ENCODE results near the gene ANP32B.

The ANP32B gene

DNA sequence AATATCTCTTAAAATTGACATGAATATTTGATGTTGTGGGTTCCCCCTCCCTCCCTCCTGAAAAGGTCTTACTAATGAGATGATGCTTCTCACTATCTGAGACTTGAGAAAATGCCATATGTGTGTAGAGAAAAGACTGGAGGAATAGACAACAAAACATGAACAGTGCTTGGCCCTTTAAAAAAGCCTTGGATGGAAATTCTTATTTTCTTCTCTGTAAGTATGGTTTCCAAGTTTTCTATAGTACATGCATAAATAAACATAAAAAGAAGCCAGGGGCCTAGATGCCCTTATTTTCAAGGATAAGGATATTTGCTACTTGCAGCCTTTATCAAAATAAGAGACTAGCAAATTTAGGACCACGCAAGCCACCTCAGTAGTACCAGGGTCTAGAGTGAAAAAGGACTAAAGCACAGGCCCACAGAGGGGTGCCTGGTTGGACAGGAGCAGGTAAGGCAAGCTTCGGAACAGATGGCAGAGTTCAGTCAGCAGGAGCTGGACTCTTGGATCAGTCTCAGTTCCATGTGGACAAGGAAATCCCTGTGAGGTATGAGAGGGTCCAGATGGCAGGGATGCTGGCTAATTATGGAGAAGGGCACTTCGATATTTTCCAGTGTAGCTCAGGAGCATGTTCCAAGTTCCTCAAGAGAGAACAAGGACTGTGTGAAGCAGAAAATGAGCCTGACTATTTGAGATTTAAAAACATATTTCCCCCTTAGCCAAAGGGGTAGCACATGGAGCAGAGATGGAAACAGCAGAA lies 4.6 kb upstream of the ANP32B start:
- Histone ChIP-seq H3K27ac (no peak overlapping the region), H3K4me3 (no peak overlapping the region)
- TF ChIP-seq, protein P1, sequence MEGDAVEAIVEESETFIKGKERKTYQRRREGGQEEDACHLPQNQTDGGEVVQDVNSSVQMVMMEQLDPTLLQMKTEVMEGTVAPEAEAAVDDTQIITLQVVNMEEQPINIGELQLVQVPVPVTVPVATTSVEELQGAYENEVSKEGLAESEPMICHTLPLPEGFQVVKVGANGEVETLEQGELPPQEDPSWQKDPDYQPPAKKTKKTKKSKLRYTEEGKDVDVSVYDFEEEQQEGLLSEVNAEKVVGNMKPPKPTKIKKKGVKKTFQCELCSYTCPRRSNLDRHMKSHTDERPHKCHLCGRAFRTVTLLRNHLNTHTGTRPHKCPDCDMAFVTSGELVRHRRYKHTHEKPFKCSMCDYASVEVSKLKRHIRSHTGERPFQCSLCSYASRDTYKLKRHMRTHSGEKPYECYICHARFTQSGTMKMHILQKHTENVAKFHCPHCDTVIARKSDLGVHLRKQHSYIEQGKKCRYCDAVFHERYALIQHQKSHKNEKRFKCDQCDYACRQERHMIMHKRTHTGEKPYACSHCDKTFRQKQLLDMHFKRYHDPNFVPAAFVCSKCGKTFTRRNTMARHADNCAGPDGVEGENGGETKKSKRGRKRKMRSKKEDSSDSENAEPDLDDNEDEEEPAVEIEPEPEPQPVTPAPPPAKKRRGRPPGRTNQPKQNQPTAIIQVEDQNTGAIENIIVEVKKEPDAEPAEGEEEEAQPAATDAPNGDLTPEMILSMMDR (IDR thresholded peaks at IDR 0.05): no peak
- no peak for DNase-seq (ENCODE audit: low spot score)

DNA sequence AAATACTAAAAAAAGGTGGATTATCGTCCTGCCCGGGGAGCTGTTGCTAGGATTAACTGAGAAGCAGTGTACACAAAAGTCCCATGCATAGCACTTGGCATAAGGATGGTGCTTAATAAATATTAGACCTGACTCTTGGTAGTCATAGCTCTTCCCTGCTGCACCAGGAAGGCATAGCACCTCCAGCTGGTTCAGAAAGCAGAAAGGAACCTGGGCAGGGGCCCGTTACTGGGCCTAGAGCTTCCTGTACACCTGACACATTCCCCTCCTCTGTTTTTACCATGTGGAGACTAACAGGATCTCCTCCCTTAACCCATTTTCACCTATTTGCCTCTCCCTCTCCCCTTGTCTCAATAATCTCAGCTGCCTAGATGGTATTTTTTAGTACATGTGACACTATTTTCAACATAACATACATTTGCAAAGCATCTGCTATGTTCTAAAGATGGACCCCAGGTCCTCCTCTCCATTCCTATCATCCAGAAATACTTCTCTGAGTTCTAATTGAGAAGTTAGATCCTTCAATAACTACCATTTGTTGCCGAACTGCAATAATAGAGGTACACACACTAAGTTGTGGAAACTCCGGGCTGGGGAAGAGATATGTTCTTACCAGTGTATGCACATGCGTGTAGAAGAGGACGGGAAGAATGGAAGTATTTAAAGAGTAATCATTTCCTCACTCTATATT lies 3.2 kb upstream of the ANP32B start:
- Histone ChIP-seq H3K27ac (no peak overlapping the region), H3K4me3 (no peak overlapping the region)
- no peak for DNase-seq (ENCODE audit: low spot score)
- TF ChIP-seq, protein P1 (IDR thresholded peaks at IDR 0.05): no peak

DNA sequence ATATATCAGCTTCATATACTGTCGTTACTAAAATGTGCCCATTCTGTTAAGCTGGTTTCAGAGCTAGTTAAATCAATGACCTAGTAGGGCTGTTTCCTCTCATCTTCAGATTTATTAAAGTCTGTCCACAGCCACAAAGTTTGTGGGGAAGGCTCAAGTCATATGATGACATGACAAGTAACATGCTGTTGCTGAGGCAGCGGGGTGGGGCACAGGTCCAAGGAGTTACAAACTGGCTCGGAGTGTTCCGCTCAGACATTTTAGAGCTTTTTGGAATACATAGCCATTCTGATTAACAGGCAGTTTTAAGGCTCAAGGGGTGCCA lies 2.7 kb upstream of the ANP32B start:
- H3K4me3 ChIP-seq: no peak overlapping the region
- DNase-seq (ENCODE audit: low spot score): no peak
- TF ChIP-seq, protein P1 (IDR thresholded peaks at IDR 0.05): no peak
- peak overlapping the region in 1 of 2 donors; percentile 10 for H3K27ac ChIP-seq

DNA sequence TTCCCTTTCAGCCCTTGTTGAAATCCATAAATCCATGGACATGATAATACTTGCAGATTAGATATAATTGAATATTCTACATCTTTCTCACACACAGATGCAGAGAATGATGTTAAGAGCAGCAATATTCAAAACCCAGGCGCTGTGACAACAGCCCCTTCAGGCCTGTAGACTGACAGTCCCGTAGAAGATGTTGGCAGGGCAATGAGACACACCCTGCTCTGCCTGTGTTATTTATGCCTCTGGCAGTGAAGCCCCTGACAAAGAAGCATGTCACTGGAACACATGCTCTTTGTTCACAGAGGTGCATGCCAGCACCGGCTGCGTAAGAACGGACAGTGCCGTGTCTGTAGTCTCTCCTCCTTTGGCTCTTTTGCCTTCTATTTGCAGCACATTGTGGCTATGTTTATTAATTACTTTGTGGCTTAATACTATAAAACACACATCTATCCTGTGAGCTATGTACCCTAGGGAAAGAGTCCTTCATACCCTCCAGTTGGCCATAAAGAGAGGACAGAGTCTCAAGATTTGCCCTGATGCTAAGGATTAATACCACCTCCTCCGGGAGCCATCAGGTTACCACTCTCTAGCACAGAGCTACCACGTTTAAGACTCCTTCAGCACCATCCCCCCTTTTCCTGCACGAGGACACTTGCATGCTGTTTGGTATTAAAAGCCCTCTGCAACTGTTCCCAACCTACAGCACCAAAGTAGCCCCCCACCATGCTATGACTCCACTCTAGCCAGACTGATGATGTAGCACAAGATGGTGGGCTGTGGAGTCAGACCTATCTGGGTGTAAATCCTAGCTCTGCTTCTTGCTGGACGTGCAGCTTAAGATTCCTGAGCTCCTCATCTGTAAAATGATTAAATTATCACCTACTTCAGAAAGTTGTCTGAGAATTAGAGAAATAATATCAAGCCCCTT lies 2.0 kb upstream of the ANP32B start:
- no peak for DNase-seq (ENCODE audit: low spot score)
- peak overlapping the region in 1 of 2 donors; percentile 27 for H3K27ac ChIP-seq
- TF ChIP-seq, protein P1 (IDR thresholded peaks at IDR 0.05): no peak
- no peak overlapping the region for H3K4me3 ChIP-seq

DNA sequence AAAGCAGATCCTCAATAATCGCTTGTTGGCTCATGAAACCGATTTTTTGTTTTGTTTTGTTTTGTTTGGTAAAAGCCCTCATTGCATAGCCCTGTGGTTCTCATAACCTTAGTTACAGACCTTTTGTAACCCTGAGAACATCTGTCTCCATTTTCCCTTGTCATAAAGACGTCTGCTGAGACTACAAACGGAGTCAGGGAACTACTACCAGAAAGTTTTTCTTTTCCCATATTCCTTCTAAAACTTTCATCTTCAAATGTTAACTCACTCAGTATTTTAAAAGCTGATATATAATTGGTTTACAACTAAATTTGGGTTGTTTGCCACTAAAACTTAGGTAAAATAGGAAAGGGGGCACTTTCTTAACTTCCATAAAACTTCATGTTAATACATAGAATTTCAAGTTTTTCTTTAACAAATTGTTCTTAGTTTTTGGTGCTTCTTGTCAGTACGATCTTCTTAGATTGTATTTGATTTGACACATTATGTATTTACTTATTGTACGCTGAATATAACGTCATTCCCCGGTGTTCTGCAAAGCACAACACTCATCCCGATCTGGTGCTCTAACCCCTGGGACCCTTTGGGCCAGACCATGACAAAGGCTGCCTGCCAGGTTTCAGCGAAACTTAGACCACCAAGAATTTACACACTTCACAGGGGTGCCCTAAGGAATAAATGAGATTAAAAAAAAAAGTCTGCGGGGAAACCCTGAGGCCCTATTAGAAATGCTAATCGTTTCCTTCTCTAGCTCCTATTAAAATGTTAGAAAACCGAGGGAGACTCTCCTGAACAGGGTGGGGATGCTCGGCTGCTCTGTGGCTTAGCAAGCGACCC lies 1.1 kb upstream of the ANP32B start:
- no peak for DNase-seq (ENCODE audit: low spot score)
- TF ChIP-seq, protein P1 (IDR thresholded peaks at IDR 0.05): no peak
- Histone ChIP-seq H3K27ac (peak overlapping the region; percentile 97 to 99), H3K4me3 (peak overlapping the region; percentile 89)

DNA sequence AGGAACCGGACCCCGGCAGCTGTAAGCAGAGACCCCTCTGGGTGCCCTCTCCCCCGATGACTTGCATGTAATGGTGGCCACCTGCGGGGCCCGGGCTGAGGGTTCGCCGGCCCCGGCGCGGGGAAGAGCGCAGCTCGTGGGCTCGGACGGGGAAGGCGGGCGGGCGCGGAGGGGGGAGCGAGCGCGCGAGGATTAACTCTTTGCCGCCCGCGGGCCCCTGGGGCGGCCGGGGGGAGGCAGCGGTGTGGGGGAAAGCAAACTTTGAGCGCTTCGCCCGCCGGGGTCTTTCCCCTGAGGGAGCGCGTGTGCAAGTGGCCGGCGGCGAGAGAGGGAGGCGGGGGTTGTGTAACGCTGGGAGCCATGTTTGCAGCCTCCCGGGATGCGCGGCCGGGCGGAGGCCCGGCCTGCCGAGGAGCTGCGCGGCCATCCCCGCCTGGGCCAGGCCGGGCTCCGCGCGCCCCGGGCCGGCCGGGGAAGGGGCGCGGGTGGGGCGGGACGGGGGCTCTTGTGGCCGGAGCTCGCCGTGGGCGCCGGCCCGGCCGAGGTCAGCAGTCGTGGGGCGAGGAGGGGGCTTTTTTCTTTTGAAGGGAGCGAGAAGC lies 547 bp downstream of the ANP32B start:
- peak overlapping the region; percentile 89 for H3K4me3 ChIP-seq
- TF ChIP-seq, protein P1 (IDR thresholded peaks at IDR 0.05): no peak
- peak overlapping the region; percentile 97 to 99 for H3K27ac ChIP-seq
- peak; percentile 78 for DNase-seq (ENCODE audit: low spot score)
